HepG2 (cell line): ENCODE measurements around the gene RSF1. TPM values are rescaled to one million over a fixed set of nuclear protein-coding genes. Genes with fewer than 3 reads are reported as not detected.

Source experiments
- ARNT ChIP-seq: fragments of 450-650 bp; IDR thresholded peaks from 2 replicates; pipeline ENCODE4 v1.6.1; 2017
- BATF2 ChIP-seq: sonication (generic); formaldehyde crosslinking; IDR thresholded peaks from 2 replicates; pipeline ENCODE4 v1.8.0; 2022; ENCODE audit warnings: mild to moderate bottlenecking, missing genetic modification reagents, moderate library complexity
- CC2D1A ChIP-seq: sonication (generic); formaldehyde crosslinking; IDR thresholded peaks from 2 replicates; pipeline ENCODE4 v1.8.1; 2023; ENCODE audit warnings: mild to moderate bottlenecking, missing genetic modification reagents
- FOSL2 ChIP-seq: sonication (generic); formaldehyde crosslinking; IDR thresholded peaks from 2 replicates; pipeline ENCODE4 v1.4.0; 2020; ENCODE audit warnings: missing genetic modification reagents
- HDAC1 ChIP-seq: sonication (generic); formaldehyde crosslinking; IDR thresholded peaks from 2 replicates; pipeline ENCODE4 v1.5.1; 2020; ENCODE audit warnings: mild to moderate bottlenecking, missing genetic modification reagents
- HIVEP1 ChIP-seq: sonication (generic); formaldehyde crosslinking; IDR thresholded peaks from 2 replicates; pipeline ENCODE4 v1.4.0; 2020; ENCODE audit warnings: mild to moderate bottlenecking, missing genetic modification reagents
- KLF13 ChIP-seq: sonication (generic); formaldehyde crosslinking; IDR thresholded peaks from 2 replicates; pipeline ENCODE4 v1.4.0; 2020; ENCODE audit warnings: mild to moderate bottlenecking, missing genetic modification reagents
- KMT2B ChIP-seq: IDR thresholded peaks from 2 replicates; pipeline ENCODE4 v1.6.1; 2016; ENCODE audit warnings: missing genetic modification reagents, missing compliant biosample characterization
- NCOA5 ChIP-seq: sonication (generic); formaldehyde crosslinking; IDR thresholded peaks from 2 replicates; pipeline ENCODE4 v1.4.0; 2020; ENCODE audit warnings: missing genetic modification reagents
- NFE2L2 ChIP-seq: fragments of 150-350 bp; IDR thresholded peaks from 2 replicates; pipeline ENCODE4 v1.6.1; 2014; ENCODE audit warnings: low read length
- NFIC ChIP-seq: IDR thresholded peaks from 2 replicates; pipeline ENCODE4 v1.6.1; 2012; ENCODE audit warnings: mild to moderate bottlenecking, low read length, inconsistent platforms
- POGZ ChIP-seq: sonication (generic); formaldehyde crosslinking; IDR thresholded peaks from 2 replicates; pipeline ENCODE4 v1.4.0; 2020; ENCODE audit warnings: mild to moderate bottlenecking, missing genetic modification reagents
- RCOR2 ChIP-seq: IDR thresholded peaks from 2 replicates; pipeline ENCODE4 v1.6.1; 2016; ENCODE audit warnings: missing biosample characterization, missing genetic modification reagents
- SMAD3 ChIP-seq: sonication (generic); formaldehyde crosslinking; IDR thresholded peaks from 2 replicates; pipeline ENCODE4 v1.4.0; 2020; ENCODE audit warnings: missing genetic modification reagents
- SP2 ChIP-seq: sonication (generic); formaldehyde crosslinking; IDR thresholded peaks from 2 replicates; pipeline ENCODE4 v1.5.1; 2020; ENCODE audit warnings: mild to moderate bottlenecking, missing genetic modification reagents
- YEATS4 ChIP-seq: sonication (generic); formaldehyde crosslinking; IDR thresholded peaks from 2 replicates; pipeline ENCODE4 v1.4.0; 2020; ENCODE audit warnings: missing genetic modification reagents, borderline replicate concordance
- ZBTB25 ChIP-seq: IDR thresholded peaks from 2 replicates; pipeline ENCODE4 v1.6.1; 2018; ENCODE audit warnings: missing genetic modification reagents
- ZBTB7B ChIP-seq: sonication (generic); formaldehyde crosslinking; IDR thresholded peaks from 2 replicates; pipeline ENCODE4 v1.4.0; 2020; ENCODE audit warnings: missing genetic modification reagents
- ZNF609 ChIP-seq: sonication (generic); formaldehyde crosslinking; IDR thresholded peaks from 2 replicates; pipeline ENCODE4 v1.4.0; 2020; ENCODE audit warnings: mild to moderate bottlenecking, missing genetic modification reagents, borderline replicate concordance
- ZNF614 ChIP-seq: IDR thresholded peaks from 2 replicates; pipeline ENCODE4 v1.6.1; 2018; ENCODE audit warnings: missing biosample characterization, missing genetic modification reagents, inconsistent platforms, borderline replicate concordance
- ZNF720 ChIP-seq: sonication (generic); formaldehyde crosslinking; IDR thresholded peaks from 2 replicates; pipeline ENCODE4 v1.4.0; 2020; ENCODE audit warnings: missing genetic modification reagents
- ZNF75D ChIP-seq: sonication (generic); formaldehyde crosslinking; IDR thresholded peaks from 2 replicates; pipeline ENCODE4 v1.8.1; 2023; ENCODE audit warnings: missing genetic modification reagents, mild to moderate bottlenecking, borderline replicate concordance
- ZNF770 ChIP-seq: sonication (generic); formaldehyde crosslinking; IDR thresholded peaks from 2 replicates; pipeline ENCODE4 v1.5.0; 2020; ENCODE audit warnings: mild to moderate bottlenecking, missing genetic modification reagents
- ZNF780A ChIP-seq: sonication (generic); formaldehyde crosslinking; IDR thresholded peaks from 2 replicates; pipeline ENCODE4 v1.8.0; 2022; ENCODE audit warnings: mild to moderate bottlenecking, missing genetic modification reagents, moderate library complexity
- ZNF891 ChIP-seq: sonication (generic); formaldehyde crosslinking; IDR thresholded peaks from 2 replicates; pipeline ENCODE4 v1.5.0; 2020; ENCODE audit warnings: mild to moderate bottlenecking, missing genetic modification reagents
- polyA plus RNA-seq, 8 experiments: library from polyadenylated mRNA; depleted of rRNA in 3 of 8; stranded (reverse) in 7 of 8; unstranded in 1 of 8; fragments of >200 nt; fragmentation: Illumina TruSeq in 4 of 8; extraction: Trizol in 4 of 8; gene quantifications; 2 replicates each; pipeline versions ENCODE4 v1.2.1 to v1.2.3, GENCODE V29; 2011 to 2016; ENCODE audit warnings: low read depth in 4 of 8, missing spikeins in 1 of 8, mixed read lengths in 1 of 8; ENCODE audit not compliant: insufficient read depth in 1 of 8
- total RNA-seq, 5 experiments: library from RNA; depleted of rRNA; stranded (reverse); fragments of >200 nt; fragmentation: Illumina TruSeq; extraction: Trizol; gene quantifications; 2 replicates each; pipeline ENCODE4 v1.2.3, GENCODE V29; 2016; ENCODE audit warnings: low read depth in 1 of 5

RSF1 gene
- total and polyA plus RNA-seq, 2 of the 13 experiments (the other 11 are each of a cell fraction or from before 2014, with no cell fraction given) = 15.5 to 33.1 TPM

GRCh38 chr11:77705195-77705875 is 115.2 kb downstream of the RSF1 start (continued):
- no peak for TF ChIP-seq ZBTB25 (CRISPR knock-in tag)
- TF ChIP-seq BATF2 = no peak
- no peak for TF ChIP-seq ARNT
- no peak for TF ChIP-seq NFIC
- no peak for TF ChIP-seq NFE2L2
- no peak for TF ChIP-seq ZNF780A
- TF ChIP-seq SP2 (CRISPR knock-in tag) = no peak
- TF ChIP-seq ZNF770 (CRISPR knock-in tag) = no peak
- no peak for TF ChIP-seq ZNF75D (CRISPR knock-in tag)
- no peak for TF ChIP-seq NCOA5
- TF ChIP-seq ZBTB7B (CRISPR knock-in tag) = no peak
- TF ChIP-seq KLF13 (CRISPR knock-in tag) = no peak
- no peak for TF ChIP-seq YEATS4 (CRISPR knock-in tag)
- TF ChIP-seq KMT2B (CRISPR knock-in tag) = no peak
- TF ChIP-seq FOSL2 (CRISPR knock-in tag) = peak; percentile 88
- TF ChIP-seq ZNF609 (CRISPR knock-in tag) = no peak
- no peak for TF ChIP-seq RCOR2
- TF ChIP-seq HIVEP1 (CRISPR knock-in tag) = no peak
- TF ChIP-seq SMAD3 = no peak
- TF ChIP-seq POGZ (CRISPR knock-in tag) = peak; percentile 80
- no peak for TF ChIP-seq HDAC1
- no peak for TF ChIP-seq CC2D1A (CRISPR knock-in tag)
- no peak for TF ChIP-seq ZNF720 (CRISPR knock-in tag)
- no peak for TF ChIP-seq ZNF614 (CRISPR knock-in tag)
- TF ChIP-seq ZNF891 (CRISPR knock-in tag) = no peak
